Nucleus accumbens (tissue), 56 donors: ENCODE results near the gene TEAD1.

ENCODE experiments used
- DNase-seq, 56 donors: peaks; one replicate each; lab custom pipeline; 2025; lab: John Stamatoyannopoulos, UW

TEAD1 gene

DNA sequence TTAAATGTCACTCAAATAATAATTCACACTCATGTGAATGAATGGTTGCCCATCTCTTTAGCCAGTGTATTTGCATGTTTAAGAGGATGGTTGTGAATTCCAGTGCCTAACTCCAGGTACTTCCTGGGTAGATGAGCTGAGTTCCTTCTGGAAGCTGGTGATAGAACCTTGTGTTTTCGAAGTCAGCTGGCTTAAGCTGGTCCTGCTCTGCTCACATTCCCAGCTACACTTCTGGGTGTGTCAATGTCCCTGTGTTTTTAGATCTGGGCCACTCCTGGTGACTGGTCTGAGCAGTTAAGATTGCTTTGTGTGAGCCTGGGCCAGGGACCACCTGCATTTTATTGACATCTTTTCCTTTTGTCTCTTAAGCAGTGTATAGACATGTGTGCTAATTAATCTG, 10.6 kb downstream of the TEAD1 start:
- DNase-seq, result no peak

DNA sequence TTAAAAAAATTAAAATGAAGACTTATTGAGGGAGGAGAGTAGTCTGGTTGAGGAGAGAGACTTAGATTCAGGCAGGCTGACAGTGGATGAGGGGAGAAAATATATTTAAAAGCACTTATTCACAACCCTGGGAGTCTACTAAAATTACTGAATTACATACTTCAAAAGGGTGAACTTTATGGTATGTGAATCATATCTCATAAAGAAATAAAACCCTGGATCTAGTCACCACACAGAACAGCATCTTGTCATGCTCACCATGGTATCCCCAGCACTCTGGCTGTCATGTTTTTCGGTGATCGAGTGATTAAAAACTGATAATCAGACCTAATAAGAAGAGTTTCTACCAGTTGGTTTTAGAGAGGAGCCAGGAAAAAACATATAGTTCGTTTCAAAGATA, 11.0 kb downstream of the TEAD1 start:
- no peak for DNase-seq

DNA sequence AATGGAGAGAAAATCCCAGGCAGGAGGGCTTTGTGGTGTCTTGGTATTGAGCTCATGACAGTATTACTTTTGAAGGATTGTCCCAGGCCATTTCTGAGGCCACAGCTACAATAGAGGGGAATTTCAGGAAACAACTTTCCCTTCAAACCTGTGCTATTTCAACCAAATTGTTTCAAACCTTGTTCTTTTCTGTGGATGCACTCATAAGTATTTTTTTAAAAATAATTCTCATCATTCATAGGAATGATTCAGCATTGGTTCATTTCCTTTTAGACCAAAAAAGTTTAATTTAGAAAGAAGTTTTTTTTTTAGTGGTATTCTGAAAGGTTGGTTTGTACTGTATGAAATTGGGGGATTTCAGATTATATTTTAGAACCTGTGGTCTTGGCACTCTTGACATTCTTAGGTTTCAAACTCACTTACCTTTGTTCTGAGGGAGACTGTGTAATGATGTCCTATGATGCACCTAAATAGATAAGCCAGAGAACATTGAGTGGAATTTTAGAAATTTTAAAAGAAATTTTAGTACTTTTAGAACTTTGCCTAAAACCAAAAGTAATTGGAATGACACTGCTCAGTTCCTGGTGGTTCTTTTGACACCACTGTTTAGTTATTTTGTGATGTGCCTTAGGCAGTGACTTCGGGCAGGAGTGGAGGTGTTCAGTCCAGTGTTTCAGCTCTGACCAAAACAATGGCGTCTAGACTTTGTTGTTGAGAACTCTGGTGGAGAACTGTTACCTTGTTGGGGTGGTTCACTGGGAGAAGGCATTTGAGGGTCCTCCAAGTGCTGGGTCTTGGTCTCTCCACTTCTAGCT, 12.2 kb downstream of the TEAD1 start:
- DNase-seq, result no peak

DNA sequence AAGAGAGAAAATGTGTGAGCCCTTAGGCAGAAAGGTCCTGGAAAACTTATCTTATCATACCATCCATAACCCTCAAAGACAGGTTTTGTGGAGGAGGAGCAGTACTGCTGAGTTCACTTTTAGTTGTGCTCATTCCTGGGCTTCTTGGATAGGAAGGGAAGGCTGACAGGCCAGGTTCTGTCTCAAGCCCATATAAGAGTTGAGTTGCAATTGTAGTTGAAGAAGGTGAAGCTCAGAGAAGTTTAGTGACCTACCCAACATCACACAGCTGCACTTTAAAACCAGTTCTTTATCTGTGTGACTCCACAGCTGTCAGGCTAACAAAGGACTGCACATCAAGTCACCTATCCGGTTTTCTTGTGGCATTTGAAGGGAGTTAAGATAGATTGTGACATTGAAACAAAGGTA, 13.0 kb downstream of the TEAD1 start:
- DNase-seq, result no peak

DNA sequence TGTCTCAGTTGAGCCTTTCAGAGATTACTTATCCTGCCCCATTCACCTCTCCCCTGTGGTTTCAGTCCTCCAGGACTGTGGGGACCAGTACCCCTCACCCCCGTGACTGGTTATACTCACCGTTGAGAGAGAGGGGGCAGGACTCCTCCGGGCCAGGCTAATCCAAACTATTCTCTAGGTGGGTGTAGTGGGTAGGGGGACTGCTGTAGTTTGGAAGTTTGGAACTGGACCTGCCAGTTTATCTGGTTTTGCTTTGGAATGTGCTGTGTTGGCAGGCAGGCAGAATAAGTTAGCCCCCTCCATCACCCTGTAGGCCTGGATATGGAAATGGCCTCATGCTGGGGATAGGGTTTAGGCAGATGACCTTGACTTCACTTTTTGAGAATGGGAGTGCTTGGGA, 13.5 kb downstream of the TEAD1 start:
- no peak for DNase-seq

DNA sequence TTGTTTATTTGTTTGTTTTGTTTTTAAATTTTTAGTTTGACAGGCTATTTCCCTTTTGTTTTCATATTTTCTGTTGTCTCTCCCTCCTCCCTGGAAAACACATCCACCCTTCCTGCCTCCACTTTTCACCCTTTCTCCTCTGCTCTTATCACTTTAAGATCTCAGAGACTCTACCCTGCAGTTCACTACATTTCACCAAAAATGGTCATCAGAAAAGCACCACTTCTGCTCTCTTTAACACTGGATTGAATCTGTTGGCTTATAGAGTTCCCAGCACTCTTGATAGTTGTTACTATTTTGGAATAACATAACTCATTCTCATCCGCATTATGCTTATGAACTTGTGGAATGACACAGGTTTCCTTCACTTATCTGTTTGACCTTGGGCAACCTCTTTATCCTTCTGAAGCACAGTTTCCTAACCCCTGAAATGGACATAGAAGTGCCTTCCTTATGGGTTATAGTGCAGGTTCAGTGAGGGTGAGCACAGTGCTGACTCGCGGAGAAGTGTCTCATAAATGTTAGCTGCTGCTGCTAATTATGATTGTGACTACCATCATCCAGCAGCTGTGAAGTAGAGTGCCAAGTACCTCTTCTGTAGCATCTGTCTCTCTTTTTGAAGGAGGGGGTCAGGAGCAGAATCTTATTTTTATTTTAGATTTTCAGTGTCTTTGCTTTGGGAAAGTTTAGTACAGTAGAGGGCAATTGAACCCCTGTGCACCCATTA, 15.0 kb downstream of the TEAD1 start:
- DNase-seq, result no peak

DNA sequence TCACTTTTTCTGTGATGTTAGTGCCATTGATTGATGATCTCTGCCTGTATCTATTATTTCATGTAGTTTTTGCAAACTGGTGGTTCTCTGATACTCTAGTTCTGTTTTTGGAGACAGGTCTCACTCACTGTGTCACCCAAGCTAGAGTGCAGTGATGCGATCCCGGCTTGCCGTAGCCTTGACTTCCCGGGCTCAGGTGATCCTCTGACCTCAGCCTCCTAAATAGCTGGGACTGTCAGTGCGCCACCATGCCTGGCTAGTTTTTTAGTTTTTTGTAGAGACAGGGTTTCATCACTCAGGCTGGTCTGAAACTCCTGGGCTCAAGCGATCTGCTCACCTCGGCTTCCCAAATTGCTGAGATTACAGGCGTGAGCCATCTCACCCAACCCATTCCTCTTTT, 16.4 kb downstream of the TEAD1 start:
- DNase-seq, result no peak

DNA sequence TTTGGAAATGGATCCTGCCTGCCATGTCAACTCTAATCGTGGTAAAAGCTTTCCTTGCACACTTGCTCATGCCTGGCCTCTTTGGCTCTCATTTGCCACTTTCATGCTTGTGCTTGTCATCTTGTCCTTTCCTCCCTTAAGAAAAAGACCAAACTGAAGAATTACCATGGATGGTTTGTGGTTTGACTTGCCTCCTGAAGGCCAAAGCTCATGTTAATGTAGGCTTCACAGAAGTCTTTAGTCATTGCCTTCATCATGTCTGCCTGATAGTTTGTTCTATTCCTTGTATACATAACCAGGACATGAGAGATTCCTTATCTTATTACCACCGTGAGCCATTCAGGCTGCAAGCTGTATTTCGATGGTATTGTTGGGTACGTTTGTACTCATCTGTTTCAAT, 17.3 kb downstream of the TEAD1 start:
- no peak for DNase-seq

DNA sequence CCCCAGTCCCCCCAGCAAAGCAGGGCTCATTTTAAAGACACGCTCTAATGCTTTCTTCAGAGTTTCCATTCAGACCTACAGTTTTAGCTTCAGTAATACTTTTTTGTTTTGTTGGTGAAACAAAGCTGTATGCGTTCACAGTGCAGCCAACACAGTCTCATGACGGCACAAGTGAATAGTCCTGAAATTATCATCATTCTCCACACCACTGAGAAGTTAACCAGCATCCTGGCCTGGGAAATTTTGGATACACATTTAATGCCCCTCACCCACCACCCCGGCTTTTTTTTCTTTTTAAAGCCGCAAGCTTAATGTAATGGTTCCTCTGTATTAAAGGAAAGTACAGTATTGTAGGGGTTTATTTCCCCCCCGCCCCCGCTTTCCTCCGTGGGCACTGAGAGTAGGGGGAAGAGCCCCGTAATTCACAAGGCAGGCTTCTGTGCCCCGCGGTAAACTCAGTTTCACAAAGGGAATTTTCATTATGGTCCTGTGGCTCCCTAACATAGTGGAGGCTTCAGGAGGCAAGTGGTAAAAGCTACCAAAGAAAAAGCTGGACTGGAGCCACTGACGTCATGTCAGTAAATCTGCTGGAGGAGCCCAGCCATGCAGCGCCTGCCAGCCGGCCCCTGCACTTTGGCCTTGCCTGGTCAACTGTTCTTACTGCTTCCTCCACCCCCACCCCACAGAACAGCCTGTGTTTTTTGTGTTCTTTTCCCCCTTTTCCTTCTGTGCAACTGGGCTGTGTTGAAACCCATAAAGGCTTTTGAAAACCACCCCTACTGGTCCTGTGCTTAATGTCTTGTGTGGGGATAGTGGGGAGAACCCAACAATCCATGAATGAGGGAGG, 18.2 kb downstream of the TEAD1 start:
- peak in 45 of 56 donors; percentile 6 to 84 (median 43) for DNase-seq

DNA sequence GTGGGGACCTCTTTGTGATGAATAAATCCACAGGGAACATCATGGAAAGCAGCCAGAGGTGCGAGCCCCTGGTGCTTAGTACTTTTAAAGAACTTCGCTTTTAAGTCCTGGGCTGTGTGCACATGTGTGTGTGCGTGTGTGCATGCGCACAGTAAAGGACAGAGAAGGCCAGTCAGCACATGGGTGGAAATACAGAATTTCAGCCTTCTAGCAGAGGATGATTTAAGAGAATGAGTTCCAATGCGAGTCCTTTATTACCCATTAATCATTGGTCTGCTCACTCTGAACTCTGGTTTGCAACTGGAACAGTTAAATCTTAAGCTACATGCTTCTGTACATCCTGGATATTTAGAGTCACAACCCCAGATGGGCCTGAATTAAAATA, 18.9 kb downstream of the TEAD1 start:
- no peak for DNase-seq

DNA sequence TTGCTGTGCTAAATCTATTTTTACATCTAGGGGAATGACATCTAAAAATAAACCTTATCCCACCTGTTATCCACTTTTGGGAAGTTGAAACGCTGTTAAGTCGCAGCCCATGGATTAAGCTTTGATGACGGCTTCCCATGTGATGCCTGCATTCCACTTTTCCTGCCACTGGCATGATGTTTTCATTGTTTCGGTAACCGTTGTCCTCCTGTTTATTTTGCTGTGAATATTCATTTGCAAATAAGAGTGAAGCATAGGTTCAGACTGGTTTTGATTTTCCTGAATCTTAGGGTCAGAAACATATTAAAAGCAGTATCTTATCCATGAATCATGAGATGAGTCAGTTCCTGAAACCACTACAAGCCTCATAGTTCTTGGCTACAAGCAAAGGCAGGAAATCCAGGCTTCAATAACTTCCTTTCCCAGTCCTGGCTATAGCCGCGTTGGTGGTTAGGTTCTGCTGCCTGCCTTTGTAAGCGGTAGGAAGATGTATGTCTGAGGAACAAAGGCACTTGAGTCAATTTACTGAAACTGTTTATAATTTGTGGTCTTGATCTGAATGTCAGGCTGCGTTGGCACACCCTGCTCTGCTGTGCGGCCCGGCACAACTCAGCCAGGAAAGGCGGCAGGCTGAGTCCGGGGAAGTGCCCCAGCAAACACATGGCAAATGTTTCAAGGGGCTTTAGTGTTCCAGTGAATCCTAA, 19.4 kb downstream of the TEAD1 start:
- DNase-seq, result peak in 14 of 56 donors; percentile 2 to 32 (median 13)

DNA sequence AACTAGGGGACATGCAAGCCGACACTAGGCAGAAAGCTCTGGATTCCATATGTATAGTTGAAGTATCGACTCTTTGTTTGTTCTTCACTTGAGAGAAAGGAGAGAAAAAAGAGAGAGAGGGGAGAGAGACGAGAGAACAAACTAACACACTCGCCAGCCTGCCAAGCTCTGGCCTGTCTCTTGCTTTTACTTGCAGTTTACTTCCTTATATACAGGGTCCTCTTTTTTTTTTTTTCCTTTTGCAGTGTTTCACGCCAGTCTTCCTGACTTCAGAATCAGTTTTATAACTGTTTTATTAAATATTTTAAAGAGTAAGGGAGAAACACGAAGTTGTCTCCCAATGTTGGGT, 19.9 kb downstream of the TEAD1 start:
- DNase-seq, result no peak

DNA sequence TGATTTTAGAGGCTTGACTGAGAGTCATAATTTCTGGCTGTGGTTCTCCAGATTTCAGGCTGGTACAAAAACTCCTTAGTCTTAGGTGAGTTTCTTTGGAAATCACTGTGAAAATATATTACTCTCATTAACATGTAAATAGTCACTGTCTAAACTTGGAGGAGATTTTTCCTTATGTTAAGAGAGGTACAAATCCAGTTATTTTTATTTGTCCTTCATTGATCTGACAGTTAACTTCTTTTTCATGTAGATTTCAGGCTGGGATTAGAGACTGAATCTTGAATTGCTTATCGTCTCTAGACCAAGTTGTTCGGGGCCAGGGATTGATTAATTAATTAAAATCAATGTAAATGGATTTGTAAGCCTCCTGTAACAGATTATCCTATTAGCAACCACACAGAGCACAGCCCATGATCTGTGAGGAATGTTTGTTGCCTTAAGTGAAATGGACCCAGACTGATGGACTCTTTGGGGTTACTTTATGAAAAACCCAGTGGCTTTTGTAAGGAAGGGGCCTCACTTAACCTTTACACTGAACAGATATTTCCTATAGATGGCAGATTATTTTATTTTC, 21.1 kb downstream of the TEAD1 start:
- DNase-seq, result no peak

DNA sequence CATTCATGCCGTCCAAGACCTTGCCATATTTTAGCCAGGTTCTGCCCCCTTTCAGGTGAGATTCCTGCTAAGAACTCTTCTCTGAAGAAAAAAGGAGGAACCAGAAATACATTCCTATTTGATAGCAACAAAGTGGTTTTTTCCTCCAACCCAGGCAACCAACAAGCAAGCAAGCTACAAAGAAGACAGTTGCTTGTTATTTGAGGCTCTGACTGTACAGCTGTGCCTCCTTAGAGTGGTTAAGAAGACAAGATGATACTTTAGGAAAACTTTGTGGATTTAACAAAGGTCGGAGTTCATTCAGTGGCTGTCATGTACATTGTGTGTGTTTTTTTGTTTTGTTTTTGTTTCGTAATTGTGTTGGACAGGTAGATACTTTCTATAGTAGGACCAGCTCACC, 21.7 kb downstream of the TEAD1 start:
- DNase-seq, result no peak

DNA sequence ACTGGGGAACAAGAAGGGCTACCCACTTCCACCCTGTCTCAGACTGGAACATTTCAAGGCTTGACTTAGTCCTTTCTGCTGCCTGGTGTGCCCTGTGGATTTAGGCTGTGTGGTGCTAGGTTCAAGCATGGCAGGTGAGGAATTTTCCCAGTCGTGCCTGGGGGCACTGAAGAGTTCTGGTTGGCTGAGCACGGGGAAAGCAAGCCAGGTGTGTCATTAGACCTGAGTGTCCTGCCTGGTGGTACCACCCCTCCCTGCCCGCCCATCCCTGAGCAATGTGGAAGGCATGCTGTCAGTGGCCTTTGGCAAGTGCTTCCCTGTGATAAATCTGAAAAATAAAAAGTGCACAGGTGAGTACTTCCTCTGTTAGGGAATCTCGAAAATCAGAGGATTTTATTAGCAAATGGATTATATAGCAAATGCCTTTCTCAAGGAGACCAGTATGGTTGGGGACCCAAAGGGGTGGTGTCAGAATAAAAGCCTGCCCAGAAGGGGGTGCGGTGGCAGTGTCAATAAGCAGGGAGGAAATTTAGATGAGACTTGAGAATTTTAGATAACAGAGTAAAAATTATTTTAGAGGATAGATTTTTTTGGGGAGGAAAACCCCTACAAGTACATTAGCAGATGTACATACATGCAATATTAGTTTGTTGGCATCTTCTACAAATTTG, 22.8 kb downstream of the TEAD1 start:
- DNase-seq, result no peak

DNA sequence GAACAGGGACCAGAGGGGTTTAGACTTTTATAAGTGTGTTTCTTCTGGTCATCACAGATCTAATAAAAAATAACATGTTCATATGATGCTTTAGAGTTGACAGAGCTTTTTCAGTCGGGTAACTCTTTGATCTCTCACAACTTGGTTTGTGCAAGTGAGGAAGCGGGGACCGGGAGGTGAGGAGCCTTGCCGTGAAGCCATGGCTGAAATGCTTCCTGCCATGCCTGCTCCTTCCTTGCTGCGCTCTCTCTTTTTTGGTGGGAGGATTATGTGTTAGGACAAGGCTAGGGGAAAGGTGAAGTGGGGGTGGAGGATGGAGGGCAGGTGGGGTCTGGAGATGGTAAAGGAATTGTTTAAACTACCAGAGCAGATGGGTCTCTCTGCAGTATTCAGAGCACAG, 23.8 kb downstream of the TEAD1 start:
- no peak for DNase-seq

DNA sequence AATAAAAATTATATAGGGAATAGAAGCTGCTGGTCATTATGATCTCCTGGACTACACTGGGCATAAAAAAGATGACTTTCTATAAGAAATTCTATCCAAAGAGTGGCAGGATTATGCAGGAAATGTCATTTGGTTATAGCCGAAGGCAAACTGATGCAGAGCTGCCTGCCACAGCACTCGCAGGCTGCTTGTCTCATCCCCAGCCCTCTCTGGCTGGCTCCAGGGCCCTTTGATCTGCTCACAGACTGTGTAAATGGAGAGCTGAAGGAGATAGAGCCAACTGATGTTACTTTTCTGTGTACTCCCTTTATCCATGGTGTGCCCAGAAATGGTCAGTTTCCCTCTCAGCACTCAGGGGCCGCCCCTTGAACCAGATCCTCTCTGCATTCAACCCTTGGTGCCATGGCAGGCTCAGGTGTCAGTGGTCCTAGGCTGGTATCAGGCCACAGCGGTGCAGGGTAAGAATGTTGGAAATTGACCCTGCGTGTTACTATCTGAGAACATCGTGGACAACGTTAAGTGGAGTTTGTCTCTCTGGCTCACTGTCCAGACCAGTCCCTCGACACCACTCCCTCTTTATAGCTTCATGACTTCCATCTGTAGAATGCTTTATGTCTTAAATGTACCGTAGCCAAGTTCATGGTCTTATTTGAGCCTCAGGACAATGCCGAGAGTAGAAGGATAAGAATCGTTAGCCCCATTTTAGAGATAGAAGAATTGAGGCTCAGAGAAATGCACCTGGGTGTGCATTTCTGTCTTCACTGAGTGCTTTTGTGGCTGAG, 27.8 kb downstream of the TEAD1 start:
- DNase-seq, result no peak

DNA sequence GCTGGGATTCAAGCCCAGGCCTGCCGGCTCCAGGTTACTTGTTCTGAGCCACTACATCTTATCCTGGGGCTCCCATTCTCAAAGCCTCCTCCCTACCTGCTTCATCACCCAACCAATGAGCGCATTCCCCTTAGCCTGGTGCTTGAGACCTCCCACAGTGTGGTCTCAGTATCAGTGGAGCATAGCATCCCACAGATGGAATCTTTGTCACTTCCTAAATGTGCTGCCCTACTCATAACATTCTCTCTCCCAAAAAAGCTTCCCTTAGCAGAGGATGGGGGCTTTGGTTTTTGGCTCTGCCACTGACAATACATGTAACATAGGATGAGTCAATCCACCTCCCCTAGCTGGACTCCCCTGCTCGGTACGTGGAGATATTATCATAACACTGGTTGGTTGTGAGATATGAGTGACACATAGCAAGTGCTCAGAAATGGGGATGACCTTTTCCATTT, 28.8 kb downstream of the TEAD1 start:
- no peak for DNase-seq

DNA sequence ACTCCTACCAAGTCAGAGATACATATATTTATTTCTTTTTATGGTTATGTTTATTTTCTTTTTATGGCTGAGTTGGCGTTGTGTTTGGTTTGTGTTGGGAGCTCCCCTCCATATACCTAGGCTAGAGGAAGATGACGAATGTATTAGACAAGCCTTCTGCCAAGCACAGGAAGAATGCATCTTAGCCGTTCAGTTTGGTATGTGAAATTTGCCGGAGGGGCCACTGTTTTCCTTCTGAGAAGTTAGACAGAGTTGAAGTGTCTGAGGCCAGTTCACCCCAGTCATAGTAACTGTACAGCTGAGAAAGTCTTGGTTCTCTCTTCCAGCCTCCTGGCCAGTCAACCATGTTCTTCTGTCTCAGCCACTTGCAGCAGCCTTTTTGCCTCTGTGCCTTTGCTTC, 29.8 kb downstream of the TEAD1 start:
- DNase-seq, result no peak
